Hippocampal formation (tissue), 2 donors: ENCODE results near the gene UBASH3A.

Experiments
- DNase-seq, 2 donors: peaks; one replicate each; lab custom pipeline; 2025; lab: John Stamatoyannopoulos, UW

Gene UBASH3A

DNA sequence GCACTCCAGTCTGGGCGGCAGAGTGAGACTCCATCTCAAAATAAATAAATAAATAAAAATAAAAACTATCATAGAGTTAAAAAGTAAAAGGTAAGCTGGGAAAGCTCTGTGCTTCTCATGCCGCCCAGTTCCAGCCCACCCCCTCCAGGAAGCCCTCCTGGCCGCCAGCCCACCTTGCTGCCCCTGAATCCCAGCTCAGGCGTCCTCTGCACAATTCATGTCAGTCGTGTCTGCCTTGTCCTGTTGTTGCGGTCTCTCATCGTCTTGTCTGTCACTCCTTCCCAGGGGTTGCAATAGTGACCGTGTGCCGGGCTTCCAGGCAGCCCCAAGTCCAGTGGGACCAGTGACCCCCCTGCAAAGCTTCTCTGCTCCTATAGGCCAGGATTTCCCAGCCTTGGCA, 48.2 kb downstream of the UBASH3A start:
- no peak for DNase-seq

DNA sequence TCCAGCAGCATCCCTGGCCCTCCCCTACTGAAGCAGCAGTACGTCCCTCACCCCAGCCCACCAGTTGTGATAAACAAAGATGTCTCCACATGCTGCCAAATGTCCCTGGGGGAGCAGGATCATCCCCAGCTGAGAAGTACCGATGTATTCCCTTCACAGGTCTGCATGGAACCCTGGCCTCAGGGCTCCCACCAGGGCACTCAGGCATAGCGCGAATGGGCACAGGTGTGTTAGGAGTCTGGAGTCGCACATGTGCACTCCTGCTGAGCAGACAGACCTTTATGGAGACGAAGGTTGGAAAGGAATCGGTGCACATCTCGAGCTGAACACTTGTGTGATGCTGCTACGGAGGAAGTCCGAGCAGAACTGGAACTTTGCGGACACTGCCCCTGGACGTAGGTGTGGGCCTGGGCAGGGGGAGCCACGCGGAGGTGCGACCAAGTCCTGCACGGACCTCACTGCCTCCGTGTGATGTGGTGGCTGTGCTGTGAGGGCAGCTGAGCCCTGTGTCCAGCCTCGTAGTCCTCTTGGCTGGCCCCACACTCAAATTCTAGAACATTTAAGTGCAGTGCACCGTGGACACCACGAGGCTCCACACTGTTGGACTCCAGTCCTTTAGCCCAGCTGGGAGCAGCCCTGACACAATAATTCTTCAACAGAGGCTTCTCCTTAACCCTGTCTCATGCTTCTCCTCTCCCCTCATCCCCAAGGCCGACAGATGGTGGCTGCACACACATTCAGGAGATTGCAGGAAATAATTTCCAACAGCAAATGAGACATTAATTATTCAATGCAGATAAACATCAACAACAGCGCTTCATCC, 48.9 kb downstream of the UBASH3A start:
- DNase-seq, result no peak

DNA sequence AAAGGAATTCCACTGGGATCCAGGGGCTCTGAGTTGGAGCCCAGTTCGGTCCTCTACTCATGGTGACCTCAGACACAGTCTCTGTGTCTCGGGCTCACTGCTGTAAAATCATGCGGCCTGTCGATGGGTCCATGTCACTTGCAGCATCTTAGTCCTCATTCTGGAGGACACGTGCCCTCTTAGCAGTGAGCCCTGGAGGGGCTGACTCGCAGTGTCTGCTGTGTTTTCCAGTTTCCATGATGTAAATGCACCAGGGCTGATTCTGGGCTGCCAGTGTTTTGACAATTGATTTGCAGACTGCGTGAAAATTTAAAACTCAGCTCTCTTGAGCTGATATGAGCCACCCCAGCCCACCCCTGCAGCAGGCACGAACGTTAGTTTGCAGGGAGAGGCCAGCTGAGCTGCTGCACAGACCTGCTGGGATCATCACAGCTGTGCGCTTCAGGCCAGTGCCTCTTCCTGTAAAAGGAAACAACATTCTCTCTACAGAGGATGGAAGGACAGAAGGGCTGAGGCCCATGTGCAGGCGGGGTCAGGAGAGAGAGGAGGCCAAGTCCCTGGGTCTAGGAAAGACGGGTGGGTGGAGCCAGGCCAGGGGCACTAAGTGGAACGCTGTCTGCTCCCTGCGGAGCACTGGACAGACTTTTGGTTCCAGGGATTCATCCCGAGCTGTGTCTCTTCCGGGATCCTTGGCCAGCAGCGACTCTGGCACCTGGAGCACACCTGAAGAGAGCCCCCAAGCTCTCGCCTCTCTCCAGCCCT, 49.7 kb downstream of the UBASH3A start:
- DNase-seq, result no peak

DNA sequence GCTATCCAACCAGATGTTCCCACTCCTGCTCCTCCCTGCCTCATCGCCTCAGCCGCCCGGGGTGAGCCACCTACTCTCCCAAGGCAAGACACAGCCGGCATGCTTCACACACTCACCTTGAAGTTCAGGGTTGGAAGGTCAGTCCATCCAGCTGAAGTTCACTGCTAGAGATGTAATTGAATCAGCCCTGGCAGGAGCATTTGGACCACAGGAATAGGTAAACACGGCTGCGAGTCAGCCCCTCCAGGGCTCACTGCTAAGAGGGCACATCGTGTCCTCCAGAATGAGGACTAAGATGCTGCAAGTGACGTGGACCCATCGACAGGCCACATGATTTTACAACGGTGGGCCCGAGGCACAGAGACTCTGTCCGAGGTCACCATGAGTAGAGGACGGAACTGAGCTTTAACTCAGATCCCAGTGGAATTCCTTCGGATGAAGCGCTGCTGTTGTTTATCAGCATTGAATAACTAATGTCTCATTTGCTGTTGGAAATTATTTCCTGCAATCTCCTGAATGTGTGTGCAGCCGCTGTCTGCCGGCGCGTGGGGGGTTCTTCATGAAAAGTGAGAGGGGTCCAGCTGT, 50.4 kb downstream of the UBASH3A start:
- no peak for DNase-seq

DNA sequence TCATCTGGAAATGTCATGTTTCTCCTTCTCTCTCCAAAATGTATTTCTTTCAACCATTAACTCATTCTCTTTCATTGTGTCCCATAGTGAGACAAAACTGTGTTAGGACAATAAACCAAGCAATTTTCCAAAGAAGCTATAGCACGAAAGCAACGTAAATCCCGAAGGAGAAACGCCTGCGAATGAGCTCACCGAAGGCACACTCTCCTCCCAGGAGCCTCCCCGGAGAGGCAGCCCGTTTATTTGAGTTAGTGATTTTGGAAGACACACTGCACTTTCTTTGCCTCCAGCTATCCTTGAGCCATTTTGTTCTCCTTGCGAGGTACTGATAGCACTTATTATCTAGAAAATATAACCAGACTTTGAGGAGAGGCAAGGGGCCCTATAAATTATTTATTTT, 51.1 kb downstream of the UBASH3A start:
- no peak for DNase-seq

DNA sequence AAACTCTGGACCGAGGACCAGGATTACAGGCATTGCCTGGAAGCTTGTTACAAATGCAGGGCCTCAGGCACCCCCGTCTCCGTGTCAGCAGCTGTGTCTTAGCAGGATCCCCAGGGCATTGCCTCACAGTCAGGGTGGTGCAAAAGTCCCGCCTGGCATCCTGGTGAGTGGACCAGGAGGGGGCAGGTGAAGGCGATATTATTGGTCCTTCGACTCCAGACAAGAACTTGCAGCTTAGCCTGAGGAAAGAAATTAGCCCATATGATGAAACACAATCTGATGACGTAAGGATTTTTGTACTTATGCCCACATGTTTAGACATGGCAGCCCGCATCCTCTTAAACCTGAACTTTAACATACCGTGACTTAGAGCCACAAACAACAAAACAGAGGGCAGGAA, 51.5 kb downstream of the UBASH3A start:
- DNase-seq, result no peak

DNA sequence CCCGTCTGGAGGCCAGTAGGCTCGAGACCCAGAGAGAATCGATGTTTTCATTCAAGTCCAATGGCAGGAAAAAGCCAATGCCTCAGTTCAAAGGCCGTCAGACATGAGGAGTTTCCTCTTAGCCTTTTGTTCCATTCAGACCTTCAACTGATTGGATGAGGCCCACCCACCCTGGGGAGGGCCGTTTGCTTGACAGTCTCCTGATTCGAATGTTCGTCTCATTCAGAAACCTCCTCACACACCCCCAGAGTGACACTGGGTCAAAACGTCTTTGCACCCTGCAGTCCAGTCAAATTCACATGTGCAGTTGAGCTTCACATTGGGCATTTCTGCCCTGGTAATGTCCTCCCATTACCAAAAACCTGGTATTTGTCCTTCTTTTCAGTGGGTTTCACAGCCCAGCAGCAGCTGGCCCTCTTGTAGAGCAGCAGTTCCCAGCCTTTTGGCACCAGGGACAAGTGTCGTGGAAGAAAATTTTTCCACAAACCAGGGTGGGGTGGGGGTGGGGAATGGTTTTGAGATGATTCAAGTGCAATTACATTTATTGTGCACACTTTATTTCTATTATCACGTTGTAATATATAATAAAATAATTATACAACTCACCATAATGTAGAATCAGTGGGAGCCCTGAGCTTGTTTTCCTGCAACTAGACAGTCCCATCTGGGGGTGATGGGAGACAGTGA, 52.2 kb downstream of the UBASH3A start:
- no peak for DNase-seq

DNA sequence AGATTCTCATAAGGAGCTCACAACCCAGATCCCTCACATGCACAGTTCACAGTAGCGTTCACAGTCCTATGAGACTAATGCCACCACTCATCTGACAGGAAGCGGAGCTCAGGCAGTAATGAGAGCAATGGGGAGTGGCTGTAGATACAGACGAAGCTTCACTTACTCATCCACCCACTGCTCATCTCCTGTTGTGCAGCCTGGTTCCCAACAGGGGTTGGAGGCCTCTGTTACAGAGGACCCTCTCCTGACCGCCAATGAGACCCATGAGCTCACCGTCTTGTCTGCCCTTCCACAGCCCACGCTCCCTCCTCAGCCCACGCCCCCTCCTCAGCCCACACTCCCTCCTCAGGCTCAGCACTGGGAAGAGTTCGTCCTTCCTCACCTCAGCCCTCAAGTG, 52.8 kb downstream of the UBASH3A start:
- no peak for DNase-seq

DNA sequence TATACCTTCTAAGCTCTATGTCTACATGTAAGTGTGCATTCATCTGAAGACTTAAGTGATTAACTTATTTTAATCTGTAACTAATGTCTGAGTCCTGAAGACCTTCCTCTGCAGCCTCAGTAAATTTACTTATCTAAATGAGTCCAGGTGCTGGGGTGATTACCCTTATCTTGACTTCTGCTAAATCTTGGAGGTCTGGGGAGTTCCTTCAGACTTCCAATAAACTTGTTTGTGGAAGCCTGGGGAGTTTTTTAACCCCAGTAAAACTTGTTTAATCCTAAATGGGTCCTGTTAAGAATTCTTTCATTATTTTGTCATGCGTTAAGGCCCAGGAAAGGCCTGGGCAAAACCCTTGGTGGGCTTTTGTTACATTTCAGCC, 55.4 kb downstream of the UBASH3A start:
- no peak for DNase-seq

DNA sequence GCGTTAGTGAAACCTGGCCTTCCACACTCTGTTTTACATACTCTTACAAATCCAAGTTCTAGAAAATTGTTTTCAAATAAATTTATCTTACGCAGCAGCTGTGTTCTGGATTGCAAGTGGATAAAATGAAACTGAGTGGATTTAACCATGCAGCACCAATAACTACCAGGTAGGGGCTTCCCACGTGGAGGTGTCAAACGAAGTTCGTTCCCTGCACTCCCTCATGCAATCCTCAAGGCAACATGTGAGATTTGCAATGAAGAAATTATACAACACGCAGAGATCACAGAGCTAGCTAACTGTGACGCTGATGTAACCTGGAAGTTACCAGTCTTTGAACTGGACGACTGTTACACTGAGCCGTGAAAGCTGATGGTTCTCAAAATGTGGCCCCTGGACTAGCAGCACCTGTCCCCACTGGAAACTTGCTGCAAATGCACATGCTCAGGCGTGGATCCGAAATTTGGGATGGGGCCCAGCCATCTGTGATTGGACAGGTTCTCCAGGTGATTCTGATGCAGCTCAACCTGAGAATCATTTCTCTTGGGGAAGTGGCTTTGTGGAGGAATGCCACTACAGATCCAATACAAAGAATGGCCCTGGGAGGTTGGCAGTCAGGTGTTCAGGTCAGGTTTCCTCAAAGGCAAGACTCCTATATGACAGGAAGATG, 56.0 kb downstream of the UBASH3A start:
- no peak for DNase-seq

DNA sequence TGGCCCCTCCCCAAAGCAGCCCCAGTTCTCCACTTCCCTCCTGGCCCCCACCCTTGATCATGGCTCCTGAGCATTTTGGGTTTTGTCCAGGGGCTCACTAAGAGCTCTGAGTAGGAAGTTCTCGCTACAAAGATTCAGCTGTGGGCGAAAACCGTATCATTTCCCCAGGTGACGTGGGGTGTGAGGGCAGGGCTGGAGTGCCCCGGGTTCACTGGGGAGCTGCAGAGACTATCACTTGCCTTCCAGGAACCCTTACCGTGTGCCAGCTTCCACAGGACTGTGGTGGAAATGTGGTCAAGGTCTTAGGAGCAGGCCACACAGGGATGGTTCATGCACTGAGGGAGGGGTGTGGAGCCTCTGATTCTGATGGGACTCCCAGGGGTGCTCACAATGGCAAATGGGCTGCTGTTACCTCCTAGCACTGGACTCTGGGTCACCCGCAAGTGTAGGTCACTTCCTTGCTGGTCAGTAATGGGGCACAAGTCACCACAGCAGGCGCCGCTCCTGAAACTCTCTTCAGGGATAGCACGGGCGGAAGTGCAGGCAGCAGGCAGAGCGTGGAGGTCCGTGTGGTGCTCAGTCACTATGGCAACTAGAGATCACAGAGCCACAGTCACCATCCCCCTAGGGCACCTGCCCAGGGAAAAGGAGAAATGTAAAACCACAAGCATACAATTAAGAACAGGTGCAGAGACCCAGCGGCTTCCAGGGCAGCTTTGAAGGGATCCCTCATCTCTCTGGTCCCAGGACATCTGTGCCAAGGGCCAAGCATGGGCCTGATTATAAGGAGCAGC, 56.9 kb downstream of the UBASH3A start:
- no peak for DNase-seq

DNA sequence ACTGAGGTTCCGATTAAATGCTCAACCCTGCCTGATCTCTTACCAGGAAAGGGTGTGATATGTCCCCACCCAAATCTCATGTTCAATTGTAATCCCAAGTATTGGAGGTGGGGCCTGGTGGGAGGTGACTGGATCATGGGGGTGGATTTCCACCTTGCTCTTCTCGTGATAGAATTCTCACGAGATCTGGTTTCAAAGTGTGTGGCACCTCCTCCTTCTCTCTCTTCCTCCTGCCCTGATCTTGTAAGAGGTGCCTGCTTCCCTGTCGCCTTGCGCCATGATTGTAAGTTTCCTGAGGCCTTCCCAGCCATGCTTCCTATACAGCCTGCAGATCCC, 57.5 kb downstream of the UBASH3A start:
- no peak for DNase-seq

DNA sequence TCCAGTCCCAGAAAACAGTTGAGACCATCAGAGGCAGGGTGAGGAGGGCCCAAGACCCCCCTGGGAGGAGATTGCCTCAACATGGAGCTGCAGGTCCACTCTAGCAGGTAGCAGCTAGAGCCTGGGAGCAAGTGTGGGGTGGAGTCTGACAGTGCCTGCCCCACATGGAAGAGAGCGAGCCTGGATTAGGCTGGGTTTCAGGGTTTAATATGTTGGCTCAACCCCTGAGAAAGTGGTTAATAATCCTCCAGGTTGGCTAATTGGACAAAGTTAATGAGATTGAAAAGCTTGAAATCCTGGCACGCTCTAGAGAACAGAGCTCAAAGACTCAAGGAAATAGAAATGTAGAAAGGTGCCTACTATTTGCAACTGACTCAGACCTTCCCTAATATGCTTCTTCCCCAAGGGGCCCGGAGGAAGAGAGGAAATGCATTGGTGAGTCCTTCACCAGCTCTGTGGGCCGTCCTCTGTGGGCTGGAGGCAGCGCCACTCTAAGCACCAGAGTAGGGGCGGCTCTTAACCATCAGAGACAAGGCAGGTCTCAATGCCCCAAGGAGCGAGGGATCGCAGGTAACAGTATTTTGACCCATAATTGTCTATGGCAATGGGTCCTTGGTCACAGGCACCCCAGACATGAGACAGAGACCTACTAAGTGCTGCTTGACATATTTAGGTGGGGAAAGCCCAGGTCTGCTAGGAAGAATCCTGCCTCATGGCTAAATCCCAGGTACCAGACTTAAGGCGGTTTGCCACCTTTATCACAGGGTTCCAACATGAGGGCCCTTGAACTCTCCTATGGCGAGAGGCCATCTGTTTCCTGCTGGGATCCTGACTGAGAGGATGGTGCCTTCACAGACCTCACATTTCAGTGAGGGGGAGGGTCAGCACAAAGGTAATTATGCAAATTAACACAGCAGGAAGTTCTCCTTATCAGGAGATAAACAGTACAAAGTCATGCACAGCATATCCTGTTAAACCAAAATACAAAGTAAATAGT, 58.5 kb downstream of the UBASH3A start:
- no peak for DNase-seq

DNA sequence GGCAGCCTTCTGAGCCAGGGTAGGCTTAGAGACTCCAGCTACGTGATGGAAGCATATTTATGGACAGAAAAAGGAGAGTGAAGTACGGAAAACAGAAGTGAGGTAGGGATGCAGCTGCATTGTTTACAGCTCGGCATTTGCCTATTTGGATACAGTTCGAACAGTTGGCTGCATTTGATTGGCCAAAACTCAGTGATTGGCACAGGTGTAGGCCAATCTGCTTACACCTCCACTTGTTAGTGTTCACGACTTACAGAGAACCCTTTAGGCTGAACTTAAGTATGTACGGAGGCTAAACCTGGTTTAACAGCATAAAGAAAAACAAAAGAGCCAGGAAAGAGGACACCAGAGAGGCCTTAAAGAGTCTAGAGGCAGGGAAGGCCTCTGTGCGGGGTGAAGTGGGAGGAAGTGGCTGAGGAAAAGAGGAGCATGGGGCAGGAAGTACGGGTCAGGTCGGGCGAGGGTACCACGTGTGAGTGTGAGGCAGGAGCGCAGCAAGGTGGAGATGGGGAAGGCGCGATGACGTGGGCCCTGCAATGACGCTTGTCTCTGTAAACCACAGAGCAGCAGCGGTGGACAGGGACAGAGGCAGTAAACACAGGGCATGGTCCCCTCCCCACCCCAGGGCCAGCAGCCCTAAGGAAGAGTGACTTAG, 60.3 kb downstream of the UBASH3A start:
- peak in 1 of 2 donors; percentile 29 for DNase-seq

DNA sequence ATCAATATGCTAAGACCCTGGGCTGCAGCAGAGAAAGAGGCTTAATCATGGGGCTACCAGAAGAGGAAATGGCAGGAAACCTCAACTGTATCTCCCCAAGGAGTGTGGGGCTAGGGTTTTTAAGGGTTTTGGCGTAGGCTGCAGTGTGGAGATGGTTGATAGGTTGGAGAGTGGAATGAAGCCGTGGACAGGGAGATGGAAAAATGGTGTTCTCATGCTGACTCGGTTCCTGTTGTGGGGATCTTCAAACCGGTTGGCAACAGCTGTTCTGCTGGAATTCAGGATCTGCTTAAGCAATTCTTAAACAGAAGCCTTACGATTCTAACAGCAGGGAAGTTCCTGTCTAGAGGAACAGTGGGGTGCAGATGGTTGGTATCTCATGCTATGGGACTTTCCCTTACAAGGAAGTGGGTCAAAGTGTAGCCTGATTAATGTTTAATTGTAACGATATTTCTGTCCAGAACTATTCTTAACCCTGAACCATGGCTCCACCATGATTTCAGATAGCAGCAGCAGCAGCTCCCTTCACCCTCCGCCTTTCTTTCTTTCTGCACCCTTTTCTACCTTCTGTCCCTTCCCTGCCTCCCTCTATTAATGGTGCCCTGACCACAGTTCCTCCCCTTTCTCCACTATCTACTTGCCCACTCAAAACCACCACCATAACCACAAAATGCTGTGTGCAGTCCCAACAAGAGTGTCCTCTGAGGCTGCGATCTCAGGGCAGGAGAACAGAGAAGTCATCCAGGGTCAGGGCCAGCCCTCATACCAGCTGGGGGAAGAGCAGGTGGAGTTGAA, 61.5 kb downstream of the UBASH3A start:
- no peak for DNase-seq

DNA sequence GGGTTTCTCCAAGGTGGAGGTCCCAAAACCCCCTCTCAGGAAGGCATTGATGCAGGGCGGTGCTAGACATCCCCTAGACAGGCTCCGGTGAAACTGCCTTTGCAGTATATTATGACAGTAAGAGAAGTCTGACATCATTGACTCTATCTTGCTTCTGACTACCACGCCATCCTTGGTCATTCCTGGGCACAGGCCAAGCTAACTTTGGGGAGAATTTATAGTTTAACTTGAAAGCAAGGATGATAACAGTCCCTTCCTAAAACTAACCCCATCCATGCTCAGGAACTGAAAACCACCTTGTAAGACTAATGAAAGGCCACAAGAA, 62.1 kb downstream of the UBASH3A start:
- no peak for DNase-seq

DNA sequence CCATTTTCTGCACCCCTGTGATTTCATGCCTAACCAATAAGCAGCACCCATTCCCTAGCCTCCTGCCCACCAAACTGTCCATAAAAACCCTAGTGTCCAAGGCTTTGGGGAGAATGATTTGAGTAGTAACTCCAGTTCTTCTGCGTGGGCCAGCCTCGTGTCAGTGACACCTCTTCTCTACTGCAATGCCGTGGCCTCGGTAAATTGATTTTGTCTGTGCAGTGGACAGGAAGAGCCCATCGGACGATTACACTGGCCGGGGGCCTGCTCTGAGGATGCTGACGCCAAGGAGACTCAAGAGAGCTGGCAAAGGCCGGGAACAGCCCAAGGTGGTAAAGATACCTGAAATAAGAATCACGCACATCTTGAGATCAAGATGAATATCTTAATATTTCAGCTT, 63.0 kb downstream of the UBASH3A start:
- no peak for DNase-seq

DNA sequence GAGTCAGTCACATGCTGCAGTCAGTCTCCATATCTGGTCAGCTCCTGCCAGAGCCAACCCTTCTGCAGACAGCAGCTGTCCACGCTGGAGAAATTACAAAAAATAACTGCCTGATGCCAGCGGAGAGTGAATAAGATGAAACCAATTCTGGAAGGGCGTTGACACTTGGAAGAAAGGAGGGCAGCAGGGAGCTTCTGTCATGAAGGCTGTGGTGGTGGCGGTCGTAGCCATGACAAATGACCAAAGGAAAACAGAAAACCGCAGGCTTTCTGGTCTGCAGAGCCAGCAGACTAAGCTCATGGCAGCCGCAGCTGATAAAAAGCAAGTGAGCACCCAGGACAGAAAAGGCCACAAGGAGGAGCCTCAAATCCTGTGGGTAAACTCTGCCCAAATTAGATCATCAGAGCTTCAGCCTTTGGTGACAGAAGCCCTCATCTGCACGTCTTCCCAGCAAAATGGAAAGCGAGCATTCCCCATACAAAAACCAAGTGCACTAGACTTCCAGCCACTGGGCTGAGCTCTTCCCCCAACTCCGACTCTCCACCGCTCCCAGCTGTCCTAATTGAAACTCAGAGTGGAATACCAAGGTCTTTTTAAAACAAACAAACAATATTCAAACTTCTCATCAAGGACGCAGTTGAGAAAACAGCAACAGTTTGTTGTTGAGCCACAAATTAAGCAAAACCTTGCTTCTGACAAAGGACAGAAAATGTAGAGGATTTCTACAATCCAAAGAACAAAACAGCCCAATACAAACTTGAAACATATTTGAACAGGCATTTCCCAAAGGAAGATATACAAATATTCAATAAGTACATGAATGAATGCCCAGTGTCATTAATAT, 63.7 kb downstream of the UBASH3A start:
- DNase-seq, result no peak
